HL-60 (cell line): ENCODE data around the gene AQP12B.

Experiments
- CTCF ChIP-seq: IDR thresholded peaks from one replicate; pipeline ENCODE4 v1.5.1; 2011; ENCODE audit warnings: low read length, control low read depth, inconsistent platforms; ENCODE audit not compliant: insufficient read depth
- GABPA ChIP-seq: IDR thresholded peaks from 2 replicates; pipeline ENCODE4 v1.6.1; 2012; ENCODE audit warnings: low read depth
- POLR2AphosphoS5 ChIP-seq: IDR thresholded peaks from 2 replicates; pipeline ENCODE4 v1.6.1; 2012; ENCODE audit warnings: low read depth
- REST ChIP-seq: IDR thresholded peaks from 2 replicates; pipeline ENCODE4 v1.6.1; 2012; ENCODE audit warnings: low read depth; ENCODE audit not compliant: insufficient replicate concordance

GRCh38 chr2:240643811-240644150 lies 38.9 kb downstream of the AQP12B start:
- TF ChIP-seq REST (no peak), CTCF (no peak), POLR2AphosphoS5 (no peak), GABPA (no peak)
